Thymus (tissue), 11 donors: ENCODE measurements around the gene NLRP3. TPM values are rescaled to one million over a fixed set of nuclear protein-coding genes. Genes with fewer than 3 reads are reported as not detected.

Experiments
- DNase-seq, 9 donors: peaks; one replicate each; pipeline ENCODE4 v3.0.0-alpha.2; 2013; ENCODE audit warnings: low spot score in 9 of 9, low read depth in 6 of 9, missing footprints in 1 of 9
- H3K27ac ChIP-seq, 2 donors: one replicate each; pipeline ENCODE4 v1.5.1; 2013; ENCODE audit warnings: control low read depth in 1 of 2, low read depth in 1 of 2, low read length in 1 of 2, mild to moderate bottlenecking in 1 of 2, moderate library complexity in 1 of 2
- H3K27me3 ChIP-seq, 2 donors: one replicate each; pipeline ENCODE4 v1.5.1; 2013; ENCODE audit warnings: low read length in 1 of 2; ENCODE audit not compliant: control insufficient read depth in 2 of 2, insufficient read depth in 1 of 2
- H3K36me3 ChIP-seq, 2 donors: one replicate each; pipeline ENCODE4 v1.5.1; 2013; ENCODE audit warnings: low read length in 1 of 2, mild to moderate bottlenecking in 1 of 2, moderate library complexity in 1 of 2; ENCODE audit not compliant: control insufficient read depth in 2 of 2, insufficient read depth in 2 of 2
- H3K4me1 ChIP-seq, 2 donors: one replicate each; pipeline ENCODE4 v1.5.1; 2013; ENCODE audit warnings: low read length in 2 of 2; ENCODE audit not compliant: control insufficient read depth in 2 of 2, insufficient read depth in 2 of 2
- H3K4me3 ChIP-seq, 2 donors: one replicate each; pipeline ENCODE4 v1.5.1; 2013; ENCODE audit warnings: low read length in 2 of 2, control low read depth in 1 of 2, mild to moderate bottlenecking in 1 of 2
- H3K9me3 ChIP-seq, 2 donors: one replicate each; pipeline ENCODE4 v1.5.1; 2013; ENCODE audit warnings: low read length in 1 of 2, mild to moderate bottlenecking in 1 of 2; ENCODE audit not compliant: control insufficient read depth in 2 of 2, insufficient read depth in 1 of 2
- WGBS: extraction: QIAGEN DNeasy Blood & Tissue Kit; methylation state at CpG from one replicate; pipeline ENCODE4 v1.1.7; 2013; 5-methylcytosine and 5-hydroxymethylcytosine counted together
- polyA plus RNA-seq: library from polyadenylated mRNA; stranded (reverse); fragments of 200-250 nt; gene quantifications from one replicate; pipeline ENCODE4 v1.2.3, GENCODE V29; 2013
- total RNA-seq: library from RNA; stranded (reverse); fragments of 120-200 nt; gene quantifications from one replicate; pipeline ENCODE4 v1.2.4, GENCODE V29; 2013
- donor health status: healthy.

The NLRP3 gene
- total and polyA plus RNA-seq, 2 donors, result 1.7 to 2.6 TPM

DNA sequence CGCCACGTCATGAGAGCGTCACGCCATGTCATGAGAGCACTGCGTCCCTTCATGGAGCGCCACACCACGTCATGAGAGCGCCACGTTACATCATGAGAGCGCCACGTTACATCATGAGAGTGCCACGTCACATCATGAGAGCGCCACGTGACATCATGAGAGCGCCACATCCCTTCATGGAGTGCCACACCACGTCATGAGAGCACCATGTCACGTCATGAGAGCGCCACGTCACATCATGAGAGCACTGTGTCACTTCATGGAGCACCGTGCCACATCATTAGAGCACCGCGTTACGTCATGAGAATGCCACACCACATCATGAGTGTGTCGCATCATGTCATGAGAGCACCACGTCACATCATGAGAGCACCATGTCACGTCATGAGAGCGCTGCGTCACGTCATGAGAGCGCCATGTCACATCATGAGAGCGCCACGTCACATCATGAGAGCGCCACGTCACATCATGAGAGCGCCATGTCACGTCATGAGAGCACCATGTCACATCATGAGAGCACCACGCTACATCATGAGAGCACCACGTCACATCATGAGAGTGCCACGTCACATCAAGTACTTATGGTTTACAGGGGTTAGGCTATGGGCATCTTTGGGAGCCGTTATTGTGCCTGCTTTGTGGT, 9.8 kb upstream of the NLRP3 start:
- no peaks in the 10 kb centered on the region for H3K27me3 ChIP-seq
- DNase-seq, result no peak
- H3K9me3 ChIP-seq, result peaks cover 0 to 6% of the 10 kb centered on the region in 2 donors
- H3K36me3 ChIP-seq, result no peaks in the 10 kb centered on the region
- 96% methylated on average over 40 of the region's 40 CpGs for WGBS
- H3K4me1 ChIP-seq, result peaks cover 0 to 11% of the 10 kb centered on the region in 2 donors
- H3K27ac ChIP-seq, result no peak overlapping the region
- no peak overlapping the region for H3K4me3 ChIP-seq

GRCh38 chr1:247407180-247407616, 8.8 kb upstream of the NLRP3 start:
- no peak overlapping the region for H3K4me3 ChIP-seq
- peak in 1 of 9 donors; percentile 48 for DNase-seq
- no peaks in the 10 kb centered on the region for H3K36me3 ChIP-seq
- H3K9me3 ChIP-seq, result peaks cover 0 to 6% of the 10 kb centered on the region in 2 donors
- H3K27ac ChIP-seq, result peak overlapping the region in 1 of 2 donors; percentile 11
- H3K27me3 ChIP-seq, result no peaks in the 10 kb centered on the region
- WGBS, result 24% methylated on average over 10 of the region's 10 CpGs
- peaks cover 0 to 11% of the 10 kb centered on the region in 2 donors for H3K4me1 ChIP-seq

DNA sequence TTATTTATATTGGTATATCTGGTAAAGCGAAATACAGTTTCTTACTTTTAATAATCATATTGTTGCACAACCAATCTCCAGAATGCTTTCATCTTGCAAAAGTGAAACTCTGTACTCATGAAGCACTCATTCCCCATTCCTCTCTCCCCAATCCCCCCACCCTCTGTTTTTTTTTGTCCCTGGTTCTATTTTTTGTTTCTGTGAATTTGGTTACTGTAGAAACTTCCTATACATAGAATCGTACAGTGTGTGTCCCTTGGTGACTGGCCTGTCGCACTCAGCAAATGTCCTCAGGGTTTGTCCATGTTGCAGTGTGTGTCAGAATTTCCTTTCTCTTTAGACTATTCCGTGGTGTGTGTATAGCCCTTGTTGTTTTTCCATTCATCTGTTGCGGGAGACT, 7.9 kb upstream of the NLRP3 start:
- no peak overlapping the region for H3K4me3 ChIP-seq
- H3K27ac ChIP-seq, result no peak overlapping the region
- no peak for DNase-seq
- H3K4me1 ChIP-seq, result peaks cover 0 to 11% of the 10 kb centered on the region in 2 donors
- H3K27me3 ChIP-seq, result no peaks in the 10 kb centered on the region
- 83% methylated on average over 5 of the region's 5 CpGs for WGBS
- H3K36me3 ChIP-seq, result no peaks in the 10 kb centered on the region
- H3K9me3 ChIP-seq, result peaks cover 0 to 6% of the 10 kb centered on the region in 2 donors

DNA sequence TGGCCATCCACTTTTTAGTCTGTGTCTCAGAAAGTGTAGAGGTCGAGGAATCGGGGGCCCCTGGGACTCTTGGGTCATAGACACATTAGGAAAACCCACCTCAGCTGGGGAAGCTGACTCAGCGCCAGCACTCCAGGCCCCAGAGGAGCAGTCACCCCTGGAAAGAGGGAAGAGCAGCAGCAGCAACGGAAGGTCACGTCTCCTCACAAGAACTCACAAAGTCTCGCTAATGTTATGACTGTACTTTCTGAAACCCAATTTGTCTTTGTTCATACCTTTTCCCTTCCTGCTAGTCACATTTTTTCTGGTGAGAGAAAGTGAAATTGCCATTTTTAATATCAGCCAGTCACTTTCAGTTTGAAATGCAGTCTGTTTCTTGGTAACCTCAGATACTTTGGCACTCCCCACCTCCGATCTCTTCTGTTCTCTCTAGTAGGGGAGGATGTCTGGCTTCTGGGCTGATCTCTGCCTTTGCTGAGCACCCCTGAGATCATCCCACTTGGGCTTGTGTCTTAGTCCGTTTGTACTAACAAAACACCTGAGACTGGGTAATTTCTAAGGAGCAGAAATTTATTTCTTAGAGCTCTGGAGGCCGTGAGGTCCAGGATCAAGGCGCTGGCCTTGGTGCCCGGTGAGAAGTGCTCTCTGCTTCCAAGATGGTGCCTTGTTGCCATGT, 6.0 kb upstream of the NLRP3 start:
- 68% methylated on average over 11 of the region's 11 CpGs for WGBS
- H3K4me1 ChIP-seq, result peaks cover 0 to 13% of the 10 kb centered on the region in 2 donors
- no peak overlapping the region for H3K4me3 ChIP-seq
- DNase-seq, result peak in 1 of 9 donors; percentile 31
- H3K36me3 ChIP-seq, result no peaks in the 10 kb centered on the region
- H3K27me3 ChIP-seq, result no peaks in the 10 kb centered on the region
- peaks cover 0 to 6% of the 10 kb centered on the region in 2 donors for H3K9me3 ChIP-seq
- H3K27ac ChIP-seq, result no peak overlapping the region

- H3K27me3 ChIP-seq, result no peaks in the 10 kb centered on the region
- peaks cover 0 to 30% of the 10 kb centered on the region in 2 donors for H3K4me1 ChIP-seq
- no peaks in the 10 kb centered on the region for H3K36me3 ChIP-seq
- DNase-seq, result no peak
- no peak overlapping the region for H3K27ac ChIP-seq
- H3K9me3 ChIP-seq, result no peaks in the 10 kb centered on the region
- 77% methylated on average over 13 of the region's 13 CpGs for WGBS
- H3K4me3 ChIP-seq, result no peak overlapping the region
These were observed 4.2 kb upstream of the NLRP3 start for GRCh38 chr1:247411621-247412327.

DNA sequence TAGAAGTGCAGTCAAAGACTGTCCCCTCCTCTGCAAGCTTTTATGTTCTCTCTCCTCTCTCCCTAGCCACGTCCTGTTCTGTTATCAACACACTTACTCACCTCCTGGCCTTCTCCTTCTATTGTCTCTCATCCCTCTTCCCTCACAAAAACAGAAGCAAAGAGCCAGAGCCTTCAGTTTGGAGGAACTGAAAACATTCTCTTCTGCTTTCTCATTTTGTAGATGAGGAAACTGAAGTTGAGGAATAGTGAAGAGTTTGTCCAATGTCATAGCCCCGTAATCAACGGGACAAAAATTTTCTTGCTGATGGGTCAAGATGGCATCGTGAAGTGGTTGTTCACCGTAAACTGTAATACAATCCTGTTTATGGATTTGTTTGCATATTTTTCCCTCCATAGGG, 1.9 kb downstream of the NLRP3 start:
- Histone ChIP-seq H3K36me3 (no peaks in the 10 kb centered on the region), H3K27ac (no peak overlapping the region), H3K4me1 (peaks cover 0 to 18% of the 10 kb centered on the region in 2 donors), H3K27me3 (no peaks in the 10 kb centered on the region), H3K4me3 (no peak overlapping the region), H3K9me3 (no peaks in the 10 kb centered on the region)
- no peak for DNase-seq
- 96% methylated on average over 5 of the region's 5 CpGs for WGBS

DNA sequence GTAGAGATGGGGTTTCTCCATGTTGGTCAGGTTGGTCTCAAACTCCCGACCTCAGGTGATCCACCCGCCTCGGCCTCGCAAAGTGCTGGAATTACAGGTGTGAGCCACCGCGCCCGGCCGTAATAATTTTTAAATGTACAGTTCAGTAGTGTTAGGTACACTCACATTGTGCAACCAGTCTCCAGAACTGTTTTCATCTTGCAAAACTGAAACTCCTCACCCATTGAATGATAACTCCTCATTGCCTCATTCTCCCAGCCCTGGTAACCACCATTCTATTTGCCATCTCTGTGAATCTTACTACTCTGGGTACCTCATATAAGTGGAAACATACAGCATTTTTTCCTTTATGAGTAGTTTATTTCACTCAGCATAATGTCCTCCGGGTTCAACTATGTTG, 3.4 kb downstream of the NLRP3 start:
- no peak overlapping the region for H3K27ac ChIP-seq
- 95% methylated on average over 9 of the region's 9 CpGs for WGBS

GRCh38 chr1:247421074-247421473, 5.1 kb downstream of the NLRP3 start:
- no peak for DNase-seq
- Histone ChIP-seq H3K4me3 (no peak overlapping the region), H3K27me3 (no peaks in the 10 kb centered on the region), H3K27ac (no peak overlapping the region), H3K4me1 (peaks cover 0 to 7% of the 10 kb centered on the region in 2 donors), H3K9me3 (no peaks in the 10 kb centered on the region), H3K36me3 (no peaks in the 10 kb centered on the region)
- WGBS, result 86% methylated on average over 2 of the region's 2 CpGs

More for the DNA sequence above, 3.4 kb downstream of the NLRP3 start:
- DNase-seq, result no peak
- Histone ChIP-seq H3K27me3 (no peaks in the 10 kb centered on the region), H3K9me3 (no peaks in the 10 kb centered on the region), H3K4me1 (peaks cover 0 to 18% of the 10 kb centered on the region in 2 donors), H3K36me3 (no peaks in the 10 kb centered on the region), H3K4me3 (no peak overlapping the region)

GRCh38 chr1:247429496-247429895, 13.5 kb downstream of the NLRP3 start:
- 98% methylated on average over 6 of the region's 6 CpGs for WGBS
- no peaks in the 10 kb centered on the region for H3K4me1 ChIP-seq

More at GRCh38 chr1:247429496-247429895, 13.5 kb downstream of the NLRP3 start:
- Histone ChIP-seq H3K27me3 (no peaks in the 10 kb centered on the region), H3K36me3 (no peaks in the 10 kb centered on the region), H3K9me3 (no peaks in the 10 kb centered on the region), H3K27ac (no peak overlapping the region), H3K4me3 (no peak overlapping the region)
- no peak for DNase-seq
